M059J (cell line): ENCODE results near the gene TAS2R39. TPM values are rescaled to one million over a fixed set of nuclear protein-coding genes. Genes with fewer than 3 reads are reported as not detected.
"Not testable (repeated sequence)": the region's sequence is repeated elsewhere in the genome, so short reads cannot be mapped to it uniquely, and the experiment has no call there.

ENCODE experiments used
- DNase-seq: peaks from one replicate; pipeline ENCODE4 v3.0.0-alpha.2; 2012; ENCODE audit warnings: low read depth
- total RNA-seq: library from RNA; depleted of rRNA; stranded (reverse); fragments of >200 nt; shearing (Covaris generic); gene quantifications from 2 replicates; pipeline ENCODE4 v1.2.3, GENCODE V29; 2014; rRNA removed

TAS2R39 gene
- not detected in 2 replicates for total RNA-seq

GRCh38 chr7:143183024-143183423 lies at the start of gene TAS2R39:
Gene TAS2R39, plus strand, starts transcription at chr7:143183419. Its CDS starts 0 bp downstream, at chr7:143183419.
- no peak for DNase-seq

DNA sequence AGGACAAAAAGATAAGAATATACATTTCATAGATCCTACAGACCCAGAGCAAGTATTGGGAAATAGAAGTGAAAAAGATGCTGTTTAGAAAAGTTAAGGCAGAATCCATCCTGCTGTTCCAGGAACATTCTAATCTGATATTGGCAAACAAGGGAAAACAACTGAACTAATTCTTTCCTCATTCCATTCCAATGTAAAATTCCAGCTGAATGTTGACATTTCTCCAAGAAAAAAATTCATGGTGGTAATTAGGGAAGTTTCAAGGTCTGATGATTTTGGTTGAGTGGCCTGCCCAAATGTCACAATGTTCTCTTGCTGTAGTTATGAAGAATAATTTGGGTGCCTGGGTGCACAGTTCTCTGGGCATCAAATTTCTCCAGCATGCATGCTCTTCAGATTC lies 36.1 kb upstream of the TAS2R39 start:
- no peak for DNase-seq

DNA sequence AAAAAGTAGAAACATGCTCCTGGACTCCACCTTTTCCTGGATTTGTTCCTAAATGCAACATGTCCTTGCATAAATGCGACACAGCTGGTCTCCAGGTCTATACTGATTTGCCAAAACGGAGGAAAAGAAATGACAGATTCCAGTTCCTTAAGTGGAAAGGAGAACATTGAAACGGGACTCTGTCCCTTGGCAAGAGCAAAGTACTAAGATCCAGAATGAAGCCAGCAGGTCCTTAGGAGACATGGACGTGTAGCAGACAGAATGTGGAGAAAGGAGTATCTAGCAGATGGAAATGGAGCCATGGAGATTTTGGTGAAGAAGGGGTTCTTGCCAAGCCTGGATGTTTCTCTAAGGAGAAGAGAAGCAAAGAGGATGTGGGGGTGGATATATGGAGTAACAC lies 35.2 kb upstream of the TAS2R39 start:
- no peak for DNase-seq

GRCh38 chr7:143148651-143149050 lies 34.6 kb upstream of the TAS2R39 start:
- no peak for DNase-seq

- DNase-seq, result not testable (repeated sequence)
Observed at GRCh38 chr7:143150696-143151095, 32.5 kb upstream of the TAS2R39 start.

DNA sequence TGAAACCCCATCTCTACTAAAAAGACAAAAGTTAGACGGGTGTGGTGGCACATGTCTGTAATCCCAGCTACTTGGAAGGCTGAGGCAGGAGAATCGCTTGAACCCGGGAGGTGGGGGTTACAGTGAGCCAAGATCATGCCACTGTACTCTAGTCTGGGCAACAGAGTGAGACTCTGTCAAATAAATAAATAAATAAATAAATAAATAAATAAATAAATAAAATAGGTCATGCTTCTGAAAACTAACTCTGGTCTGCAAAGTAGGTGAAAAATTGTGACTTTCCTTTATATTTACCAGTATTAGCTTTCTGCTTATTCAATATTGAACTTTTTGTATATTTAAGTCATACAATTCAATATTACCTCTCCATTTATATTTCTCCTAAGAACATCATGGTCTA lies 24.6 kb upstream of the TAS2R39 start:
- not testable (repeated sequence) for DNase-seq

GRCh38 chr7:143171697-143172096 lies 11.5 kb upstream of the TAS2R39 start:
- no peak for DNase-seq

DNA sequence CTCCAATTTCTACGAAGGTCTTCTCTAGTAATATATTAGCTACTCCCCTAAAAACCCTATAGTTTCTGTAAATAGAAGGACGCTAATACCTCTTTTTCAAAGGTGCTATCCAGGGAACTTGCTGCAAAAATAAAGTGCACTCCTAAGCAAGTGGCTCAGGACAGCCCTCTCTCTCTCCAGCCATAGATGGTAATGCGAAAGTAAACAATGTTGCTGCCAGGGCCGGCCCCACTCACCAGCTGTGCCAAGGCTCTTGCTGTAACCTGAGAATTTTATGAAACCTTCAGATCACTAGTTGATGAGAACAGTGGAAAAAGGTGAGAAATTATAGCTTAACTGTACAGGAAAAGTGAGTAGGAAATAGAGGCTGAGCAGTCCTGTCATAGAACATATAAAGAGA lies 10.9 kb upstream of the TAS2R39 start:
- DNase-seq, result peak; percentile 2

GRCh38 chr7:143176128-143176527 lies 7.1 kb upstream of the TAS2R39 start:
- no peak for DNase-seq

- DNase-seq, result no peak
Observed at GRCh38 chr7:143177374-143178119, 5.7 kb upstream of the TAS2R39 start.

DNA sequence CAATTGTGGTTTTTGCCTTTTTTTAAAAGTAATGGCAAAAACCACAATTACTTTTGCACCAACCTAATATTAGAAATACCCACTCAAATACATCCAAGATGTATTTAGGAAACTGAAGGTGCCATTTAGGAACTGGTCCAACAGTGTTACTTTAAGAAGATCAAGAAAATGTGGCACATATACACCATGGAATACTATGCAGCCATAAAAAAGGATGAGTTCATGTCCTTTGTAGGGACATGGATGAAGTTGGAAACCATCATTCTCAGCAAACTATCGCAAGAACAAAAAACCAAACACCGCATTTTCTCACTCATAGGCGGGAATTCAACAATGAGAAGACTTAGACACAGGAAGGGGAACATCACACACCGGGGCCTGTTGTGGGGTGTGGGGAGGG lies 2.4 kb upstream of the TAS2R39 start:
- not testable (repeated sequence) for DNase-seq

DNA sequence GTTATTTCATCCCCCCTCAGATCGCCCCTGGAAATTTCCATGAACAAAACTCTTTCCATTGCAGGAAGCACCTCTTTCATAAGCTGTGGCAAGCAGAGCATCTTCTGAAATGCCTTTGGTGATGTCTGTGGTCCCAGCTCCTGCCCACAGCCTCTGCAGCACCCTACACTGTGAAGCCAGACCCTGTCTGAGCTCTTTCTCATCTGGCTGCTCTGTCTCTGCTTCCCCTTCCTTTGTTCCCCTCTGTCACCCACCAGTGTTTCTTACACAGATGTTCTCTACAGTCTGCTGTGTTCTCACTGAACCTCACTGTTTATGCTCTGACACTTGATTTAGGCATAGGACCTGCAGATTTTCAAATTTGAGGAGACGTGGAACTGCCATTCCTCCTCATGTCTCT lies 1.9 kb upstream of the TAS2R39 start:
- no peak for DNase-seq

DNA sequence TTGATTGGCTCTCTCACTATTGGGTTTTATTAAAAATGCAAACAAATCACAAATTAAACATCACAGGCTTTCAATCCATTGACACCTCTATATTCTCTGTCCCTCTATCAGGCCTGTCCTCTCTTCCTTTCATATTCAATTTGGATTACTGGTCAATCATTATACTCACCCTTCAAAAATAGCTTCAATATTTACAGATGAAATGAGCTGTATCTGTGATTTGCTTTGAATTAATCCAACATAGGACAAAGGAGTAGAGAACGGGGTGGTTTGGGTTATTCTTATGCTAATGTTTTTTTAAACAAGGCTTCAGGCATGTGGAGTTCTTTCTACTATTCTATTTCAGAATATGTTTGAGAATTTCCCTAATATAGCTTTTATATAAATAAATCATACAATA lies 2.3 kb downstream of the TAS2R39 start:
- DNase-seq, result no peak

DNA sequence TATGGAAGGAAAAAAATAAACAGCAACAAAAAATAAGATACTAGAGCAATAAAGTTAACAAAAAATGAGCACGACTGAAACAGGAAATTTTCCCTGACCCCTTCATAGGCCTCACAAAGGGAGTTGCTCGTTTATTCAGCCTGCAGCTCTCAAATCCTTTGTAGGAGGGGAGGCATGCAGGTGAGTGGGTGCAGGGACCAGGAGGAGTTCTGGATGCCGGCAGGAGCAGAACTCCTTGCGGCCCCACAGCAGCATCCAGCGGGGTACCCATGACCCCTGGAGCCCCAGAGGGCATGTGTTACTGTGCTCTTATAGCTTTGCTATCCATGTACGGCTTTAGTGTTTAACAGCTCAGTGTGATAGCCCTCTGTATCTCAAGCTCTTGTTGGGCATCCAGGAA lies 5.8 kb downstream of the TAS2R39 start:
- DNase-seq, result no peak

DNA sequence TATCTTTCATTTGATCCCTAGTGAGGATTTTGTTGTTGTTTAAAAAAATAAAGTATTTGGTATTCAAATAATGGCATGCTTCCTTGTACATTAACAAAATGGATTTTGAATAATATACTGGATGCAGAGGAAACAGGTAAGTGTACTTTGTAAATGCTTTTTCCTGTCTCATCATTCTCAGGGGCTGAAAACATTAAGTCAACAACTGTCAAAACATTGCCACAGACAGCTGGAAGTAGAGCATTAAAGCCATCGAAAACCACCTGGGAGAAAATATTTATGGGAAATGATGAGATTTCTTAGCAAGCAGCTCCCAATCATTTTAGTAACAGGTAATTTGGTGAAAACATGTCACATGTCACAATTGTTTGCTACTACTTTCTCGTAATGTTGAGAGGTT lies 10.7 kb downstream of the TAS2R39 start:
- no peak for DNase-seq

GRCh38 chr7:143199040-143199439 lies 15.8 kb downstream of the TAS2R39 start:
- no peak for DNase-seq

- no peak for DNase-seq
Observed at GRCh38 chr7:143202161-143202560, 18.9 kb downstream of the TAS2R39 start.

DNA sequence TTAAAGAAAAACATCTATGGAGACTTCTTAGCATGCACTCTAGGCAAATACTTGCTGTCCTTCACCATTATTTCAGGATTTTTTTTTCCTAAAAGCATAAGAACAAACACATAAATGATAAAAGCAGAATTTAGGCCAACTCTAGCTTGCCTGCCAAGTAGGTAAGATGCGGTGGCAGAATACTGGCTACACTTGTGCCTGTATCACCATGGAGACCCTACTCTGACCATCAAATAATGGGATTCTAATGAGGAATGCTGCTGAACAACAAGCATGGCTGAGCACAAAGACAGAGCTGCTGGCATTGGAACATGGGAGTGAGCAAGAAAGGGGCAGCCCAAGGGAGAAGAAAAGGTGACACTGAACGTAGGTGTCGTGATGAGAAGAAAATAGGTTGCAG lies 20.2 kb downstream of the TAS2R39 start:
- no peak for DNase-seq

DNA sequence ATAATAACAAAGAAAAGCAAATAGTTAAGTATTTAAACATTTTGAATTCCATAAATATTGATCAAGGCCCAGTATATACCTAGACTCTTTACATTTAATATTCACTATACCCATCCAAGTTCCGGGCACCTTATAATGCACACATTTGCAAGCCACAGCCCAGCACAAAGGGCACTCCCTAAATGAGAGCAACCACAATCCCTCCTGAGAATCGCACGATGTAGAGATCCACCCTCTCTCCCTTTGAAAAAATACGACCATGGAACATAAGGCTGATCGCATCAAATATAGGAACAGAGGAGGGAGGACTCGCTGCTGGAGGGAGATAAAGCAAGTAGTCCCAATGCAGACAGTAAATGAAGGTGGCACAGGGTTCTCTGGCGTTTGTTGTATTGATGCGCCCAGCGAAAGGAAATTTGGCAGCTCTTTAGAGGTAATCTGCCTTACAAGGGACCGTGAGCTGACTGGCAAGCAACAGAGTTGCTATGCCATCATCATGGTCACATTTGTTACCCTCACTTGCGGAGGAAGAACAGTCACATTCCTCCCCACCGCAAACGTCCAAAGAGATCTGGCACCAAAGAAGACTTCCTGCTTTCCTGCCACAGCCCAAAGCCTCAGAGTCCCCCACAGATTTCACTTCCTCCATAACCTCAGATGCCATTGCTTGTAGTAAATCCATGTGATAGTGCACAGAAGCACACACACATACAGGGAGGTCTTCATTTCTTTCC lies 22.5 kb downstream of the TAS2R39 start:
- peak; percentile 40 for DNase-seq

DNA sequence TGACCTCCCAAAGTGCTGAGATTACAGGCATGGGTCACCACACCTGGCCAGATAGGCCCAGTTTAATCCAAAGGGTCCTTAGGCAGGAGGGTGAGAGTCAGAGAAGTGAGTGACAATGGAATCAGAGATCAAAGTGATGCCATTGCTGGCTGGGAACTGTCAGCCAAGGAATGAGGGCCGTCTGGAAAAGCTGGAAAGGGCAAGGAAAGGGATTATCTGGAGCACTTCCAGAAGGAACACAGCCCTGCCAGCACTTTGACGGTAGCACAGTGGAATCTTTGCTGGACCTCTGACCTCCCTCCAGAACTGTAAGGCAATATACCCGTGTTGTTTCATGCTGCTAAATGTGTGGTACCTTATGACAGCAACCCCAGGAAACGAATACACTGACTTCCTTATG lies 27.3 kb downstream of the TAS2R39 start:
- no peak for DNase-seq

DNA sequence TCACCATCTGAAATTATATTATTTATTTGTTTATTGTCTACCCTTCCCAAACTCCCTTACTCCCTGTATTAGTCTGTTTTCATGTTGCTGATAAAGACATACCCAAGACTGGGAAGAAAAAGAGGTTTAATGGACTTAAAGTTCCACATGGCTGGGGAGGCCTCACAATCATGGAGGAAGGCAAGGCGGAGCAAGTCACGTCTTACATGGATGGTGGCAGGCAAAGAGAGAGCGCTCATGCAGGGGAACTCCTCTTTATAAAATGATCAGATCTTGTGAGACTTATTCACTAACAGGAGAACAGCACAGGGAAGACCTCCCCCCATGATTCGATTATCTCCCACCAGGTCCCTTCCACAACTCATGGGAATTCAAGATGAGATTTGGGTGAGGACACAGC lies 30.3 kb downstream of the TAS2R39 start:
- not testable (repeated sequence) for DNase-seq

DNA sequence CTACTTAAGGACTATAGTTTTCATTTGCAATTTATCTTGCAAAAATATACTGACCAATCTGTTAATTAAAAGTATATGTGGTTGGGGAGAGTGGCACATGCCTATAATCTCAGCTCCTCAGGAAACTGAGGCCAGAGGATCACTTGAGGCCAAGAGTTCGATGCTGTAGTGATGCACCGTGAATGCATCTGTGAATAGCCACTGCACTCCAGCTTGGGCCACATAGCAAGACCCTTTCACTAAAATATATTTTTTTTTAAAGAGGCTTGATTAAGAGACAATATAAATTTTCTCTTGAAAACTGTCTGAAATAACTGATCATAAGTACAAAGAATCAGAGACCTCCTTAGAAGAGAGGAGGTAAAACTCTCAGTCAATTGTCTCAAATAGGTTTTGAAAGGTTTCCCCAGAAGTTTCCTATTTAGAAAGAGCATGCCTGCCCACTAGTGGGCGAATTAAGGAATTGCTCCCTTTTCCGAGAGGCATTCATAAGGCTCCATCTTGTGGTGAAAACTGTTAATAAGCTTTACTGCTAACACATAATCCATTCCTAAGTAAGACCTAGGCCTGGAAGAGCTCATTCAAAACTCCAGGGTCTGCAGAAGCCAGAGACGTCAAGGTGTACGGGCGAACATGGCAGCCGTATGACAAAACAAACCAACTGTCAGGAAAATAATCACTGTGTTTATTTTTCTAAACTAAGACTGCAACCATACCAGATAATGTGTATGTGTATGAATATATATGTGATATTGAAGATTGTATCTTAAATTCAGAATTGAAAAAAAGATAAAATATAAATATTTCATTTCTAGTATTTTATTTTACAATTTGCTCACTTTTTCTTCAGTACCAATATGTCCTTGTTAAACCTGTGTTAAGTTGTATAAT lies 31.8 kb downstream of the TAS2R39 start:
- DNase-seq, result peak; percentile 78
